Thoracic aorta (tissue), 2 donors: ENCODE results near the gene INPP5D. TPM values are rescaled to one million over a fixed set of nuclear protein-coding genes. Genes with fewer than 3 reads are reported as not detected.
"Not testable (repeated sequence)": the region's sequence is repeated elsewhere in the genome, so short reads cannot be mapped to it uniquely, and the experiment has no call there.

ENCODE experiments used
- ATAC-seq: fragments of 150-250 bp; one replicate; pipeline ENCODE4 v1.8.0; 2017; ENCODE audit warnings: low read depth; ENCODE audit not compliant: insufficient number of reproducible peaks, low FRiP score
- DNase-seq: peaks from one replicate; pipeline ENCODE4 v3.0.0-alpha.2; 2020; ENCODE audit warnings: low spot score
- H3K27ac ChIP-seq, 2 donors: fragments of 200-600 bp; sonication (generic); 1 replicate in 1 of 2; 2 replicates in 1 of 2; pipeline ENCODE4 v1.5.1; 2016; ENCODE audit warnings: mild to moderate bottlenecking in 2 of 2, moderate library complexity in 2 of 2
- H3K27me3 ChIP-seq: fragments of 200-600 bp; sonication (generic); replicated peaks from 2 replicates; pipeline ENCODE4 v1.6.0; 2016; ENCODE audit warnings: mild to moderate bottlenecking; ENCODE audit not compliant: insufficient read depth
- H3K36me3 ChIP-seq: fragments of 200-600 bp; sonication (generic); one replicate; pipeline ENCODE4 v1.5.1; 2016
- H3K4me1 ChIP-seq, 2 donors: fragments of 200-600 bp; sonication (generic); 1 replicate in 1 of 2; 2 replicates in 1 of 2; pipeline versions ENCODE4 v1.5.1 to v1.6.0; 2016; ENCODE audit warnings: low read depth in 2 of 2, mild to moderate bottlenecking in 1 of 2; ENCODE audit not compliant: control insufficient read depth in 1 of 2
- H3K4me3 ChIP-seq: fragments of 200-600 bp; sonication (generic); 2 replicates; pipeline ENCODE4 v1.5.1; 2016; ENCODE audit warnings: mild to moderate bottlenecking
- H3K9me3 ChIP-seq: fragments of 200-600 bp; sonication (generic); 2 replicates; pipeline ENCODE4 v1.5.1; 2016
- total RNA-seq, 2 donors: library from RNA; depleted of rRNA; stranded (reverse); fragments of >200 nt; gene quantifications; one replicate each; pipeline versions ENCODE4 v1.1.0 to v1.2.3, GENCODE V29; 2016
- TF ChIP-seq, protein P1 (sequence below): fragments of 200-600 bp; sonication (generic); IDR thresholded peaks from one replicate; pipeline ENCODE4 v1.5.1; 2019; ENCODE audit warnings: antibody characterized with exemption

The INPP5D gene
- total RNA-seq, 2 donors from 2014 or later, result 24.2 to 49.7 TPM

- Histone ChIP-seq H3K27me3 (no peaks in the 10 kb centered on the region), H3K27ac (no peak overlapping the region), H3K4me1 (no peaks in the 10 kb centered on the region), H3K9me3 (no peaks in the 10 kb centered on the region), H3K4me3 (no peak overlapping the region), H3K36me3 (no peaks in the 10 kb centered on the region)
- ATAC-seq, result no peak
- TF ChIP-seq, protein P1, sequence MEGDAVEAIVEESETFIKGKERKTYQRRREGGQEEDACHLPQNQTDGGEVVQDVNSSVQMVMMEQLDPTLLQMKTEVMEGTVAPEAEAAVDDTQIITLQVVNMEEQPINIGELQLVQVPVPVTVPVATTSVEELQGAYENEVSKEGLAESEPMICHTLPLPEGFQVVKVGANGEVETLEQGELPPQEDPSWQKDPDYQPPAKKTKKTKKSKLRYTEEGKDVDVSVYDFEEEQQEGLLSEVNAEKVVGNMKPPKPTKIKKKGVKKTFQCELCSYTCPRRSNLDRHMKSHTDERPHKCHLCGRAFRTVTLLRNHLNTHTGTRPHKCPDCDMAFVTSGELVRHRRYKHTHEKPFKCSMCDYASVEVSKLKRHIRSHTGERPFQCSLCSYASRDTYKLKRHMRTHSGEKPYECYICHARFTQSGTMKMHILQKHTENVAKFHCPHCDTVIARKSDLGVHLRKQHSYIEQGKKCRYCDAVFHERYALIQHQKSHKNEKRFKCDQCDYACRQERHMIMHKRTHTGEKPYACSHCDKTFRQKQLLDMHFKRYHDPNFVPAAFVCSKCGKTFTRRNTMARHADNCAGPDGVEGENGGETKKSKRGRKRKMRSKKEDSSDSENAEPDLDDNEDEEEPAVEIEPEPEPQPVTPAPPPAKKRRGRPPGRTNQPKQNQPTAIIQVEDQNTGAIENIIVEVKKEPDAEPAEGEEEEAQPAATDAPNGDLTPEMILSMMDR, result no peak
- DNase-seq, result no peak
Measured at GRCh38 chr2:233185330-233185729, 125.2 kb downstream of the INPP5D start.

DNA sequence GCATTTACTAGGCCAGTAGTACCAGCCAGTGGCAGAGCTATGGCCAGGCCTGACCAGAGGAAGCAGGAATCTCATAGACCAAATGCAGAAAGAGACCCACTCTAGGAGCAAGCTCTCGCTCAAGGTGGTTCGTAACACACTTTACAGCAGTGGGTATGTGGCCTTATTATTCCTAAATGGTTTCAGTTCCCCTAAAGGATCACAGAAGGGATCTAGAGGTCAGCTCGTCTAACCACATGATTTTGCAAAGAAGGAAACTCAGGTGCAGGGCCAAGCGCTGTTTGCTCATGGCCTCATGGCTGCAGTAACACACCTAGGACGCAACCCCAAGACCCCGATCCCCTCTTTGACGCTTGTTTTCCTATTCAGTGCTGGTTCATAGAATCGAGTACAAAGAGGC, 125.8 kb downstream of the INPP5D start:
- no peaks in the 10 kb centered on the region for H3K36me3 ChIP-seq
- TF ChIP-seq, protein P1, result no peak
- no peaks in the 10 kb centered on the region for H3K9me3 ChIP-seq
- H3K4me1 ChIP-seq, result no peaks in the 10 kb centered on the region
- H3K27ac ChIP-seq, result no peak overlapping the region
- no peaks in the 10 kb centered on the region for H3K27me3 ChIP-seq
- no peak overlapping the region for H3K4me3 ChIP-seq
- no peak for ATAC-seq
- no peak for DNase-seq

DNA sequence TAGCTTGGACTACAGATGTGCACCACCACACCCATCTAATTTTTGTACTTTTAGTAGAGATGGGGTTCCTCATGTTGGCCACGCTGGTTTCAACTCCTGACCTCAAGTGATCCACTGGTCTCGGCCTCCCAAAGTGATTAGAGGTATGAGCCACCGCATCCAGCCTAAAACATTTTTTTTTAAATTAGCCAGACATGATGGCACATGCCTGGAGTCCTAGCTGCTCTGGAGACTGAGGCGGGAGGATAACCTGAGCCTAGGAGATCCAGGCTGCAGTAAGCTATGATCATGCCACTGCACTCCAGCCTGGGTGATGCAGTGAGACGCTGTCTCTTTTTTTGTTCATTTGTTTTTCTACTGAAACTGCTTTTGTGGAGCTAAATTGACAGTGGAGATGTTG, 126.7 kb downstream of the INPP5D start:
- DNase-seq (no peak), ATAC-seq (no peak)
- TF ChIP-seq, protein P1, result no peak
- Histone ChIP-seq H3K4me3 (no peak overlapping the region), H3K27ac (no peak overlapping the region), H3K27me3 (no peaks in the 10 kb centered on the region), H3K4me1 (no peaks in the 10 kb centered on the region), H3K36me3 (no peaks in the 10 kb centered on the region), H3K9me3 (no peaks in the 10 kb centered on the region)

DNA sequence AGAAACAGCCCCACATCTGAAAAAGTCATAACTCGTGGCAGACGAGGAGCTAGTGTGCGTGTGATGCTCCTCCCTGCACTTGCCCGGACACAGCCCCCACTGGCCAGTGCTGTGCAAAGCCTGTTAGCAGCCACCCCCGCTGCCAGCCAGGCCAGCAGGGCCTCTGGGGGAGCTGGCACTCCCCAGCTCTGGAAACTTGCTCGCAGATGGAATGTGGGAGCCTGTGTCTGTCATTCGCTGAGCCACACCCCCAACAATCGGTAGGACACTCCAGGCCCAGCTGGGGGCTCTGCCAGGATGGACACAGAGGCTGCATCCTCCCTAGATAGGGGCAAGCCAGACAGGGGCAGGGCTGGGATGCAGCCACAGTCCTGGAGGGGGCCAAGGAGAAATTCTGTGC, 128.9 kb downstream of the INPP5D start:
- no peaks in the 10 kb centered on the region for H3K4me1 ChIP-seq
- no peak overlapping the region for H3K4me3 ChIP-seq
- DNase-seq (no peak), ATAC-seq (no peak)
- H3K9me3 ChIP-seq, result no peaks in the 10 kb centered on the region
- H3K27ac ChIP-seq, result no peak overlapping the region
- no peaks in the 10 kb centered on the region for H3K36me3 ChIP-seq
- TF ChIP-seq, protein P1, result no peak
- H3K27me3 ChIP-seq, result no peaks in the 10 kb centered on the region

DNA sequence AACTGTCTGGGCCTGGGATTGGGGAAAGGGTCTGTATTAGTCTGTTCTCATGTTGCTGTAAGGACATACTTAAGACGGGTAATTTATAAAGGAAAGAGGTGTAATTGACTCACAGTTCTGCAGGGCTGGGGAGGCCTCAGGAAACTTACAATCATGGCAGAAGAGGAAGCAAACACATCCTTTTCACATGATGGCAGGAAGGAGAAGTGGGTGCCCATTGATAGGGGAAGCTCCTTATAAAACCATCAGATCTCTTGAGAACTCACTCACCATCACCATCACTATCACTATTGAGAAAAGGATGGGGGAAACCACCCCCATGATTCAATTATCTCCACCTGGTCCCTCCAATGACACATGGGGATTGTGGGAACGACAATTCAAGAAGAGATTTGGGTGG, 130.9 kb downstream of the INPP5D start:
- H3K27me3 ChIP-seq, H3K9me3 ChIP-seq, DNase-seq, H3K36me3 ChIP-seq, H3K27ac ChIP-seq, ATAC-seq, H3K4me1 ChIP-seq, H3K4me3 ChIP-seq: not testable (repeated sequence)

GRCh38 chr2:233193738-233194137, 133.6 kb downstream of the INPP5D start:
- TF ChIP-seq, protein P1, result no peak
- Histone ChIP-seq H3K27ac (no peak overlapping the region), H3K9me3 (no peaks in the 10 kb centered on the region), H3K36me3 (no peaks in the 10 kb centered on the region), H3K4me3 (no peak overlapping the region), H3K4me1 (no peaks in the 10 kb centered on the region), H3K27me3 (no peaks in the 10 kb centered on the region)
- DNase-seq (no peak), ATAC-seq (no peak)
